ENCODE measurements around the gene SRMS. TPM values are rescaled to one million over a fixed set of nuclear protein-coding genes. Genes with fewer than 3 reads are reported as not detected.

Gene SRMS
- total and polyA plus RNA-seq, 2 donors (not counting 1 experiment from before 2014, with no cell fraction given): 0.17 to 0.54 TPM

GRCh38 chr20:63499338-63499969, 48.1 kb downstream of the SRMS start:
- Histone ChIP-seq H3K9ac (ENCODE audit: low read length) (peak overlapping the region; percentile 47), H3K4me3 (ENCODE audit: control extremely low read depth in 1 of 5, extremely low read depth in 1 of 5, insufficient read depth in 1 of 5, low read depth in 2 of 5, low read length in 4 of 5) (peak overlapping the region in 4 of 5 experiments; percentile 29 to 55 (median 50)), H4K20me1 (ENCODE audit: control insufficient read depth, insufficient read depth, low read length, poor library complexity, severe bottlenecking) (no peaks in the 10 kb centered on the region), H2AFZ (ENCODE audit: insufficient read depth, low read depth, low read length, poor library complexity, severe bottlenecking) (peak overlapping the region; percentile 46), H3K4me1 (ENCODE audit: control insufficient read depth in 2 of 2, insufficient read depth in 2 of 2, low read length in 2 of 2) (peaks cover 19 to 26% of the 10 kb centered on the region in 2 donors), H3K4me2 (replicated peaks; ENCODE audit: low read depth, low read length, poor library complexity, severe bottlenecking) (peak overlapping the region; percentile 84), H3K36me3 (replicated peaks in 1 of 2; ENCODE audit: control extremely low read depth in 1 of 2, control insufficient read depth in 1 of 2, extremely low read depth in 1 of 2, insufficient read depth in 2 of 2, low read length in 1 of 2) (no peaks in the 10 kb centered on the region), H3K27ac (ENCODE audit: low read length in 2 of 2) (no peak overlapping the region), H3K27me3 (replicated peaks in 1 of 4; ENCODE audit: control extremely low read depth in 1 of 4, control insufficient read depth in 3 of 4, insufficient read depth in 4 of 4, low read length in 3 of 4) (peaks cover 0 to 53% (median 16%) of the 10 kb centered on the region in 4 experiments), H3K9me3 (ENCODE audit: control extremely low read depth in 1 of 3, control insufficient read depth in 2 of 3, insufficient read depth in 1 of 3, low read length in 2 of 3) (peaks cover 0 to 19% (median 0%) of the 10 kb centered on the region in 3 donors), H3K79me2 (ENCODE audit: control insufficient read depth, insufficient read depth, low read length) (no peaks in the 10 kb centered on the region)
- Mint-ChIP-seq H3K9me3 (ENCODE audit: insufficient read depth) (no peaks in the 10 kb centered on the region), H3K27me3 (peaks cover 18% of the 10 kb centered on the region), H3K27ac (no peak overlapping the region), H3K4me1 (peaks cover 7% of the 10 kb centered on the region), H3K4me3 (peak overlapping the region; percentile 44)
- intact Hi-C loops (cut with micrococcal nuclease): loop anchor here (2.0 kb wide), 1 partner anchor 21 kb away; the partner anchor contains the start of gene PPDPF
- ATAC-seq (ENCODE audit: low read depth) (peak; percentile 18), DNase-seq (peak; percentile 54)
- ChIA-PET CTCF (no interaction called here), POLR2A (interaction anchor here (0.7 kb wide), 1 partner anchor 287 kb away, joined by 4 read pairs; no protein-coding TSS in a partner anchor)
- TF ChIP-seq EZH2 (IDR thresholded peaks at IDR 0.05; ENCODE audit: borderline replicate concordance, insufficient read depth, low read depth, low read length, poor library complexity, severe bottlenecking) (no peak), CTCF (IDR thresholded peaks at IDR 0.05) (no peak)
- WGBS (ENCODE audit: insufficient coverage): 16% methylated on average over 45 of the region's 48 CpGs

- Mint-ChIP-seq H3K4me1 (peaks cover 7% of the 10 kb centered on the region), H3K27me3 (peaks cover 14% of the 10 kb centered on the region), H3K9me3 (ENCODE audit: insufficient read depth) (no peaks in the 10 kb centered on the region), H3K4me3 (peak within 1 kb of the TSS; percentile 59), H3K27ac (no peak within 1 kb of the TSS)
- peak within 1 kb of the TSS; percentile 49 for H2AFZ ChIP-seq (ENCODE audit: insufficient read depth, low read depth, low read length, poor library complexity, severe bottlenecking)
- H4K20me1 ChIP-seq (ENCODE audit: control insufficient read depth, insufficient read depth, low read length, poor library complexity, severe bottlenecking): no peaks in the 10 kb centered on the region
- no peak within 1 kb of the TSS for H3K27ac ChIP-seq (ENCODE audit: low read length in 2 of 2)
- ChIA-PET POLR2A (no interaction called here), CTCF (no interaction called here)
- no peak for TF ChIP-seq CTCF (IDR thresholded peaks at IDR 0.05)
- TF ChIP-seq EZH2 (IDR thresholded peaks at IDR 0.05; ENCODE audit: borderline replicate concordance, insufficient read depth, low read depth, low read length, poor library complexity, severe bottlenecking): no peak
- intact Hi-C loops (cut with micrococcal nuclease): loop anchor here (2.0 kb wide), 1 partner anchor 22 kb away; the partner anchor contains the start of gene PPDPF
- no peaks in the 10 kb centered on the region for H3K36me3 ChIP-seq (replicated peaks in 1 of 2; ENCODE audit: control extremely low read depth in 1 of 2, control insufficient read depth in 1 of 2, extremely low read depth in 1 of 2, insufficient read depth in 2 of 2, low read length in 1 of 2)
- no peaks in the 10 kb centered on the region for H3K79me2 ChIP-seq (ENCODE audit: control insufficient read depth, insufficient read depth, low read length)
- DNase-seq: peak; percentile 83
- H3K9ac ChIP-seq (ENCODE audit: low read length): peak within 1 kb of the TSS; percentile 47
- H3K4me1 ChIP-seq (ENCODE audit: control insufficient read depth in 2 of 2, insufficient read depth in 2 of 2, low read length in 2 of 2): peaks cover 19 to 26% of the 10 kb centered on the region in 2 donors
- peak within 1 kb of the TSS; percentile 84 for H3K4me2 ChIP-seq (replicated peaks; ENCODE audit: low read depth, low read length, poor library complexity, severe bottlenecking)
- H3K9me3 ChIP-seq (ENCODE audit: control extremely low read depth in 1 of 3, control insufficient read depth in 2 of 3, insufficient read depth in 1 of 3, low read length in 2 of 3): peaks cover 0 to 14% (median 0%) of the 10 kb centered on the region in 3 donors
- H3K4me3 ChIP-seq (ENCODE audit: control extremely low read depth in 1 of 5, extremely low read depth in 1 of 5, insufficient read depth in 1 of 5, low read depth in 2 of 5, low read length in 4 of 5): peak within 1 kb of the TSS in 4 of 5 experiments; percentile 29 to 55 (median 50)
- peaks cover 0 to 53% (median 16%) of the 10 kb centered on the region in 4 experiments for H3K27me3 ChIP-seq (replicated peaks in 1 of 4; ENCODE audit: control extremely low read depth in 1 of 4, control insufficient read depth in 3 of 4, insufficient read depth in 4 of 4, low read length in 3 of 4)
- peak; percentile 76 for ATAC-seq (ENCODE audit: low read depth)
- under 1% methylated on average over 56 of the region's 58 CpGs for WGBS (ENCODE audit: insufficient coverage)
These were observed 48.6 kb downstream of the SRMS start, which contains the start of gene EEF1A2 for GRCh38 chr20:63498960-63499337. TSS of gene EEF1A2 (minus strand) at chr20:63499083. CDS start at chr20:63497763, 1,320 bp downstream.
